HG02938 (cell line): Measurements from ENCODE around the gene ZNRF2.
A peak's percentile ranks its signal among the peaks of the same experiment; 100 is the strongest.
"Not testable (repeated sequence)": the region's sequence is repeated elsewhere in the genome, so short reads cannot be mapped to it uniquely, and the experiment has no call there.

Source experiments
- ATAC-seq: cut with Tn5 transposase; IDR thresholded peaks from one replicate; pipeline ENCODE4 v1.9.1; 2021; ENCODE audit warnings: mild to moderate bottlenecking, moderate library complexity; ENCODE audit not compliant: unreplicated experiment

Gene ZNRF2

GRCh38 chr7:30260246-30260768 is 24.1 kb upstream of the ZNRF2 start:
- no peak for ATAC-seq

GRCh38 chr7:30263090-30263710 is 21.2 kb upstream of the ZNRF2 start:
- no peak for ATAC-seq

GRCh38 chr7:30264052-30264451 is 20.3 kb upstream of the ZNRF2 start:
- ATAC-seq = no peak

GRCh38 chr7:30265189-30265588 is 19.2 kb upstream of the ZNRF2 start:
- not testable (repeated sequence) for ATAC-seq

- ATAC-seq = no peak
Measured at GRCh38 chr7:30266686-30267085, 17.7 kb upstream of the ZNRF2 start.

- no peak for ATAC-seq
Measured at GRCh38 chr7:30268586-30268985, 15.8 kb upstream of the ZNRF2 start.

- no peak for ATAC-seq
Measured at GRCh38 chr7:30269490-30269889, 14.9 kb upstream of the ZNRF2 start.

- no peak for ATAC-seq
Measured at GRCh38 chr7:30270921-30271320, 13.5 kb upstream of the ZNRF2 start.

- no peak for ATAC-seq
Measured at GRCh38 chr7:30272126-30272525, 12.3 kb upstream of the ZNRF2 start.

GRCh38 chr7:30273552-30273951 is 10.8 kb upstream of the ZNRF2 start:
- no peak for ATAC-seq

- ATAC-seq = no peak
Measured at GRCh38 chr7:30274641-30275040, 9.8 kb upstream of the ZNRF2 start.

- no peak for ATAC-seq
Measured at GRCh38 chr7:30276203-30276900, 8.0 kb upstream of the ZNRF2 start.

- no peak for ATAC-seq
Measured at GRCh38 chr7:30278376-30278775, 6.0 kb upstream of the ZNRF2 start.

- no peak for ATAC-seq
Measured at GRCh38 chr7:30278849-30279652, 5.3 kb upstream of the ZNRF2 start.

GRCh38 chr7:30279653-30279904 is 4.8 kb upstream of the ZNRF2 start:
- ATAC-seq = no peak

- no peak for ATAC-seq
Measured at GRCh38 chr7:30280631-30281030, 3.8 kb upstream of the ZNRF2 start.

- no peak for ATAC-seq
Measured at GRCh38 chr7:30281263-30281662, 3.1 kb upstream of the ZNRF2 start.

- no peak for ATAC-seq
Measured at GRCh38 chr7:30281791-30282190, 2.6 kb upstream of the ZNRF2 start.

- no peak for ATAC-seq
Measured at GRCh38 chr7:30282735-30283134, 1.7 kb upstream of the ZNRF2 start.

- peak; percentile 10 for ATAC-seq
Measured at GRCh38 chr7:30285067-30285535, 704 bp downstream of the ZNRF2 start.

GRCh38 chr7:30285536-30286284 is 1.3 kb downstream of the ZNRF2 start:
- ATAC-seq = peak; percentile 1
